Stimulated activated naive CD4-positive, alpha-beta T cell (primary cell): ENCODE data around the gene CCNT1.
A peak's percentile ranks its signal among the peaks of the same experiment; 100 is the strongest.
"Not testable (repeated sequence)": the region's sequence is repeated elsewhere in the genome, so short reads cannot be mapped to it uniquely, and the experiment has no call there.

Experiments used
- DNase-seq, 6 experiments: peaks; one replicate each; lab custom pipeline; 2025; lab: John Stamatoyannopoulos, UW

The CCNT1 gene

DNA sequence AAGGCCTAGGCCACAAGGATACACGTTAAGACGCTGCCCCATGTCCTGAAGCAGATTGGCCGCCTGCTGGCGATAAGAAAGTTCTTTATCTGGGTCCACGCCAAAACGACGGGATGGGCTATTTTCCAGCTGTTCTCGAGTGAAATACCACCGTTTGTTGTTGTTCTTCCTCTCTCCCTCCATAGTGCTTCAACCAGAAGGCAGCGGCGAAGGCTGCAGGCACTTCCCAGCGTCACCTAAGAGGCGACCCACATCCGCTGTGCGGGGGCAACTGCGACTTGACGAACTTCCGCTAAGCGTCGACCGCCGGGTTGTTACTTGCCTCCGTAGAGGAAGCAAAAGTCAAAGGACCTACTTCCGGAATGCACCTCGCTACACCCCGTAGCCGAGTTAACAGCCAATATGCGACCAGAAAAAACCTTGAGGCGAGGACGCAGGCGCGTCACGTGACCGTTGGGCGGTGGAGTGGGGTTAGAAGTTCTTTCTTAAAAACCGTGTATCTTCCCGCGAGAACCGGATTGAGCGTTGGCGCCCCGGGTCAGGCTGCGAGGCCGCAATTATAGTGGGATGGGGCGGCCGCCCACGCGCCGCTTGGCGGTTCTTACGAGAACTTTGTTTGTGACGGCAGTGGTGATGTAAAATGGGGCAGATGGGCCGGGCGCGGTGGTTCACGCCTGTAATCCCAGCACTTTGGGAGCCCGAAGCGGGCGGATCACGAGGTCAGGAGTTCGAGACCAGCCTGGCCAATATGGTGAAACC is at the start of gene CCNT1:
CCNT1 (minus strand) TSS at position 215 of the 759 bp plus-strand sequence; CDS start at position 183, 32 bp downstream.
- DNase-seq, result peak; percentile 93 to 100 (median 98)

DNA sequence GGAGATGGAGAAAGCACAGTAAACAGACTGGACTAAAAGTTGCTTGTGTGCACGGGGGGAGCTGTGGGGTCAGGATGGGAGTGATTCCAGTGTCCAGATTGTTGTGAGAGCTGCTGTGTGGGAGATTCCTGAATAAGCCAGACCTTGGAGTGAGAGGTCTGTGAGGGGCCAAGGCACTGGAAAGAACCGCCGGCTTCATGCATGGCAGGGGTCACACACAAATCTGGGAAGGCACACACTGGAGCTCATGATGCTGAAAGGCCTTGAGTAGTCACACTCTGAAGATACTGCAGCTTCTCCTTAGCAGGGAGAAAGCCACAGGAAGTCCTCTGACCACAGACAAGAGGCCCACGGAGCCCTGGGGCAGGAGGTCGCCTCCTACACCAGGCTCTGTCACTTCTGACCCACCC is 49.3 kb upstream of the CCNT1 start:
- DNase-seq, result no peak

DNA sequence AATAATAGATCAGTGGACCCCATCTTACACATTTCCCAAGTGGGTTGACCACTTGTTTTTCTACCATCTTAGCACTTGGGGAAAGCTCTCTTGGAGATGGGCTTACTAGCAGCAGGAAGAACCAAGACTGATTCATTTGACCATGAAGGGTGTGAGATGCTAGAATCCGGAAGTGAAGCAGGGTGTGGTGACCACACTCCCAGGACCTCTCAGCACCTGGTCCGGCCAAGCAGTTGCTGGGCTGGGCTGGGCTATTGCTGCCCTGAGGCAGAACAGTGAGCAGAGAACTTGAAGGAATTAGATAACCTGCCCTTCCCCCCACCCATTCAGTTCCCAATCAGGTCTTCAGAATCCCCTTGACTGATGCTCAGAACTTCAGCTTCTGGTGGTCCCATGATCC is 48.0 kb upstream of the CCNT1 start:
- no peak for DNase-seq

DNA sequence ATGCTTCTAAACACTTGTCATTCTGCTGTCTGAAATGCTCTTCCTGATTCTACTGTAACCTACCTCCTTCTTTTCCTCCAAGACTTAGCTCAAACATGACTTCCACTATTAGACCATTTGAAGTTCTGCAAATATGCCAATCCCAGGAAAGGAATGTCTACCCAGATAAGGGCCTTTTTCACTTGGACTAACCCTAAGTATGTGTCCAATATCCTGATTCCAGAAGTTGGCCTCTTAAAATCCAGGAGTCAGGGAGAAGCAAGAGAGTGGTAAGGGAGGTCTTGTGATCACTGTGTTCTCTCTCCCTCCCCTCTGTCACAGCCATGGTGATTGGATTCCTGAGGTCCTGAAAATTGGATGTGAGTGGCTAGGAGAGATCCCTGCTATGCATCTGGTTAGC is 42.2 kb upstream of the CCNT1 start:
- no peak for DNase-seq

DNA sequence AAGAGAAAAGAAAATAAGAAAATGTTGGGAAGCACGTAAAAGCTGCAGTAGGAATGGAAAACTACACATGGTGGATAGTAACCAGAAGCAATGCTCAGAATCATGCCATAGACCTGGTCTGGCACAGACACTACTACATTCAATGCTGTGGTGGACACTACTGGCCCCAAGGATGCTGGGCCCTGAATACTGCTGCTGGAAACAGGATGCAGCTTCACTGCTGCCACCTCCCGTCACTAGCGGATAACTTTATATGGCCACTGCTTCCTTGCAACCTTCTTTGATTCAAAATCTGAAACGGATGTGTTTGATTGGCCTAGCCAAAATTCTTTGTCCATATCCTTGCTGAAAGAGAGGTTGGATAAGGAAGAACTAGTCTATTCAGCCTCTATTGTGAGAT is 41.7 kb upstream of the CCNT1 start:
- DNase-seq, result no peak

DNA sequence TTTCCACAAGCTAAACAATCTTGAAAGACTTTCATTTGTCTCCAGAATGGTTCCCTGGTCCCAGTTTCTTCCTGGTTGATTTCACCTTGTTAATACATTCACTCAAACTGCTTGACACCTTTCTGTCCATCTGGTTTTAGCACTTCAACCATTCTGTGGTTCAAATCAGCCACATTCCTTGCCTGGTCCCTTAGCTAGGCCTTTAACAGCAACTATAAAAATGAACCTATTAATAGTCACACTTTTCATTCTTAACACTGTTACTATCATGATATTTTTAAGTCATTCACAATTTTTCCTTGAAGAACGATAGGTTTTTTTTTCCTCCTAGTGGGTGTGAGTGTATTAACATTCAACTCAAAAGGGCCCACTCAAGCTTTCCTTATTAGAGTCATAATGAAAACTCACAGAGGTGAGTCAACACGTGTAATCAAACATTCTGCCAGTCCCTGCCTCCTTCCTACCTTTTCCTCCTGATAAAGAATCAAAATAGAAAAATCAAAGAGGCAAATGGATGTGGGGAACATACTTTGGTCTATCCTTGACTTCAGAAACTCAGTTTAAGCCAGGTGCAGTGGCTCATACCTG is 34.4 kb upstream of the CCNT1 start:
- DNase-seq, result no peak

DNA sequence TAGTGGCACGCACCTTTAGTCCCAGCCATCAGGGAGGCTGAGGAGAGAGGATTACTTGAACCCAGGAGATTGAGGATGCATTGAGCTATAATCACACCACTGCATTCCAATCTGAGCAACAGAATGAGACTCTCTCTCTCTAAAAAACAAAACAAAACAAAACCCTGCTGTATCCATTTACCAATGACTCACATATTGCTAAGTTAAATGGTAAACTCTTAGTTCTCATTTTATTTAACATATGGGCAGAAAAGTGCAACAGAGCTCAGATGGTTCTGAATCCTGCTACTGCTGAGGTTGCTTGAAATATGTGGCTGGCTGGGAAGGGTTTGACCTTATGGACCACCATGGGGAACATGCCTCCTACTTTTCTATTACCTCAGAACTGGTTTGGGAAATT is 33.7 kb upstream of the CCNT1 start:
- no peak for DNase-seq

DNA sequence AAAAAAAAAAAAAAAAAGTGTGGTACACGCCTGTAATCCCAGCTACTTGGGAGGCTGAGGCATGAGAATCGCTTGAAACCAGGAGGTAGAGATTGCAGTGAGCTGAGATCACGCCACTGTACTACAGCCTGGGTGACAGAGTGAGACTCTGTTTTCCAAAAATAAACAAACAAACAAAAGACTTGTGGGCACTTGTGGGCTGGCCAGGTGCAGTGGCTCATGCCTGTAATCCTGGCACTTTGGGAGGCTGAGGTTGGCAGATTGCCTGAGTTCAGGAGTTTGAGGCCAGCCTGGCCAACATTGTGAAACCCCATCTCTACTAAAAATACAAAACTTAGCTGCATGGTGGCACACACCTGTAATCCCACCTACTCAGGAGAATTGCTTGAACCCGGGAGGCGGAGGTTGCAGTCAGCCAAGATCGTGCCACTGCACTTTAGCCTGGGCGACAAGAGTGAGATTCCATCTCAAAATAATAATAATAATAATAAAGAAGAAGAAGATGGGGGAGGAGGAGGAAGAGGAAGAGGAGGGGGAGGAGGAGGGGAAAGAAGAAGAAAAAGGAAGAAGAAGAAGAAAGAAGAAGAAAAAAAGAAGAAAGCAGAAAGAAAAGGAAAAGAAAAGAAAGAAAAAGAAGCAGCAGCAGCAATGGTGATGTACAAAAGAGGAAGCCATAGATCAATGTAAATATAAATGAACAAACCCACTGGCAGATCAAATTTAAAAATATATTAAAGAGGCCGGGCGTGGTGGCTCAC is 27.9 kb upstream of the CCNT1 start:
- DNase-seq, result no peak

DNA sequence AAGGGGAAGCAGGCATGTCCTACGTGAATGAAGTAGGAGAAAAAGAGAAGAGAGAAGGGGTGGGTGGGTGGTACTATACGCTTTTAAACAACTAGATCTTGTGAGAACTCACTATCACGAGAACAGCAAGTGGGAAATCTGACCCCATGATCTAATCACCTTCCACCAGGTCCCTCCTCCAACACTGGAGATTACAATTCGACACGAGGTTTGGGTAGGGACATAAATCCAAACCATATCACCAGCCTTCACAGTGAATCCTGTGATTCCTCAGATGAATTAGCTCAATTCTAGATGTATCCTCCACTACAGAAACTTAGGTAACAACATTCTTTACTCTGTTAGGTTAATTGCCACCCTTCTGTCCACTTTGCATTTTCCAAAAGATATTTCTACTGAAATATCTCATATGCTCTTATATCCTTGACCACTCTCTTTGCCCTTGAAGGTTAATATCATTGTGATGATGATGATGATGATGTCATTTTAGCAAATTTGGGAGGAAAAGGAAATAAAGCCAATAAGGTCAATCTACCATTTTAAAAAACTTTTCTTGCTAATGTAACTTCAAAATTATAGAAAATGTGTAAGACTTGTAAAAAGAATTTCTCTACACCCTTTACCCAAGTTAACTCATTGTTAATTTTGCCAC is 23.2 kb upstream of the CCNT1 start:
- DNase-seq, result no peak

DNA sequence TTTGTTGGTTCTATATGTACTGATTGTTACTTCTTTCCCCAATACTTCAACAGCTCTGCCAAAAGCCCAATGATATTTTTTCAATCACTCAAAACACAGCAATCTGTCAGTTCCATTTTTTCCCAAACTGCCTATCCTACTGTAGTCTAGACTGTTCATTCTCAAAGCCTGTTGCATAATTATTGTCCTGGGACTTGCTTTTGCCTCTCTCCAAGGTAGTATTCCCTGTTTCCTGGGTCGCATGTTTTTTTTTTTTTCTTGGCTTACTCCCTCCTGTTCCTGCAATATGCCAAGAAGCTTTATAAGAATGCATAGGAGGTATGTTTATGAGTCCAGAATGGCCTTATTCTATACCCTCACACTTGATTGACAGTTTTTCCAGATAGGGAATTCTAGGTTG is 19.9 kb upstream of the CCNT1 start:
- DNase-seq, result no peak

DNA sequence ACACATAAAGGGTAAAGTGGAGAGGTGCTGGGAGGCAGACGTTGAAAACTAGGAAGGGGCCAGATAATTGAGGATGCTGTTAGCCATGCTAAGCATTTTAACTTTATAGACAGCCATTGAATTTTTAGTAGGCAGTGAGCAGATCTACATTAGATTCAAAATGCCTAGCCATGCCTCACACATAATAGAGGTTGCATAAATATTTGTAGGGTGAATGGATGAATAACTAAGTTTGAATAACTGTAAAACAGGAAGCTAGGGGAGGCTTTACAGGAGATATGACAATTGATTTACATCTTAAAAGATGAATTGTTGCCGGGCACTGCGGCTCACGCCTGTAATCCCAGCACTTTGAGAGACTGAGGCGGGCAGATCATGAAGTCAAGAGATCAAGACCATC is 12.3 kb upstream of the CCNT1 start:
- DNase-seq, result no peak

DNA sequence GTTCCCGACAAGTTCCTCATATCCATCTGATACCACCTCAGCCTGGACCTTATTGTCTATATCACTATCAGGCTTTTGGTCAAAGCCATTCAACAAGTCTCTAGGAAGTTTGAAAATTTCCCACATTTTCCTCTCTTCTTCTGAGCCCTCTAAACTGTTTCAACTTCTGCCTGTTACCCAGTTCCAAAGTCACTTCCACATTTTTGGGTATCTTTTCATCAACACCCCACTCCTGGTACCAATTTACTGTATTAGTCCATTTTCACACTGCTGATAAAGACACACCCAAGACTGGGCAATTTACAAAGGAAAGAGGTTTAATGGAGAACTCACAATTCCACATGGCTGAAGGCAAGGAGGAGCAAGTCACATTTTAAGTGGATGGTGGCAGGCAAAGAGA is 4.2 kb upstream of the CCNT1 start:
- DNase-seq, result not testable (repeated sequence)

DNA sequence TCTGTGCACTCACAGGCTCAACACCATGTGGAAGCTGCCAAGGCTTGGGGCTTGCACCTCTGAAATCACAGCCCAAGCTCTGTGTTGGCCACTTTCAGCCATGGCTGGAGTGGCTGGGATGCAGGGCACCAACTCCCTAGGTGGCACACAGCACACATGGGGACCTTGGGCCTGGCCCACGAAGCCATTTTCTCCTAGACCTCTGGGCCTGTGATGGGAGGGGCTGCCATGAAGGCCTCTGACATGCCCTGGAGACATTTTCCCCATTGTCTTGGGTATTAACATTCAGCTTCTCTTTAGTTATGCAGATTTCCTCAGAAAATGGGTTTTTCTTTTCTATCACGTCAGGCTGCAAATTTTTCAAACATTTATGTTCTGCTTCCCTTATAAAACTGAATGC is 3.7 kb upstream of the CCNT1 start:
- DNase-seq, result not testable (repeated sequence)

DNA sequence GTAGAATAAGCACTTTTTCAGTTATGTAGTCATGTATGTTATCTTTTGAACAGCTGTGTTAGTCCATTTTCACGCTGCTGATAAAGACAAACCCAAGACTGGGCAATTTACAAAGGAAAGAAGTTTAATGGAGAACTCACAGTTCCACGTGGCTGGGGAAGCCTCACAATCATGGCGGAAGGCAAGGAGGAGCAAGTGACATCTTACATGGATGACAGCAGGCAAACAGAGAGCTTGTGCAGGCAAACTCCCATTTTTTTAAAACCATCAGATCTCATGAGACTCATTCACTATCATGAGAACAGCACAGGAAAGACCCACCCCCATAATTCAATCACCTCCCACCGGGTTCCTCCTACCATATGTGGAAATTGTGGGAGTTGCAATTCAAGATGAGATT is 2.5 kb upstream of the CCNT1 start:
- not testable (repeated sequence) for DNase-seq

DNA sequence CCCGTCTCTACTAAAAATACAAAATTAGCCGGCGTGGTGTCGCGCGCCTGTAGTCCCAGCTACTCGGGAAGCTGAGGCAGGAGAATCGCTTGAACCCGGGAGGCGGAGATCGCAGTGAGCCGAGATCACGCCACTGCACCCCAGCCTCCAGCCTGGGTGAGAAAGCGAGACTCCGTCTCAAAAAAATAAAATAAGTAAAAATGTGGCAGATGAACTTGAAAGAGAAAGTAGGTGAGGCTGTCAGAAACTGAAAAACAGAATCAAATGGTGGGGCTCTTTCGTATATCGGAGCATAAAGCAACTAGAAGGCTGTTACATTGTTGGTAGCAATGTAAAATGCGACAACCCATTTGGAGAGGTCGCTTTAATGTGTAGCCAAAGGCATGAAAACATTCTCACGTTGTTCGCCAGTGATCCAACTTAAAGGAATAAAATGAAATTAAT is 767 bp upstream of the CCNT1 start:
- DNase-seq, result no peak

DNA sequence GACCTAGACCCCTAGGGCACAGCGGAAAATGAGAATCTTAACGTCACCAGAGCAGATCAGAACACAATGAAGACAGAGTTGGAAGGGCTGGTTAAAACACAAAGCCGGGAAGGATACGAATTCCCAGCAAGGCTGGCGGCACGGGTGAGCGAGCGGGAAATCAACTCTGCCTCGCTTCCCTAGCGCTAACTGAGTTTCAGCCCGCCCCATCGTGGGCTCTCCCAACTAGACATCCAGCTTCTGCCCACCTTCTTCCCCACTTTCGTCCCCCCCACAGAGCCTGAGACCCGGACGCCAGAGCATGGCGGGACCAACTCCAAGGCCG is 377 bp downstream of the CCNT1 start:
- DNase-seq, result no peak

DNA sequence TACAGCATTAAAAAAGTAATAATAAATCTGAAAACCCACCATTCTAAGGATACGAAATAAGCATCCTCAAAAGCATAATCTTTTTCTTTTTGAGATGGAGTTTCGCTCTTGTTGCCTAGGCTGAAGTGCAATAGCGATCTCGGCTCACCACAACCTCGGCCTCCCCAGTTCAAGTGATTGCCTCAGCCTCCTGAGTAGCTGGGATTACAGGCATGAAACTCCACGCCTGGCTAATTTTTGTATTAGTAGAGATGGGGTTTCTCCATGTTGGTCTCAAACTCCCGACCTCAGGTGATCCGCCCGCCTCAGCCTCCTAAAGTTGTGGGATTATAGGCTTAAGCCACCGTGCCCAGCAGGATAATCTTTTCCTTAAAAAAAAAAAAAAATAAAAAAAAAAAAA is 4.3 kb downstream of the CCNT1 start:
- DNase-seq, result no peak

DNA sequence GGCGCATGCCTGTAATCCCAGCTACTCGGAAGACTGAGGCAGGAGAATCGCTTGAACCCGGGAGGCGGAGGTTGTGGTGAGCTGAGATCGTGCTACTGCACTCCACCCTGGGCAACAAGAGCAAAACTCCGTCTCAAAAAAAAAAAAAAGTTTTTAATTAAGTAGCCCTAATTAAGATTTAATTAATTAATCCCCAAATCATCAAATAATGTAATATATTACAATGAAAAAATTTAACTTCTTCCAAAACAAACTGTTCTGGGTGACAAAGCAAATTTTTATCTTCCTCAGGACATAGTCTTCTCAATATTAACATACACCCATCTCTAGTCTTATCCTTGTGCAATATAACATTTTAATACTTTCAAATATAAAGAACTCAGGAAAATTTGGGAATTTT is 17.7 kb downstream of the CCNT1 start:
- DNase-seq, result not testable (repeated sequence)

DNA sequence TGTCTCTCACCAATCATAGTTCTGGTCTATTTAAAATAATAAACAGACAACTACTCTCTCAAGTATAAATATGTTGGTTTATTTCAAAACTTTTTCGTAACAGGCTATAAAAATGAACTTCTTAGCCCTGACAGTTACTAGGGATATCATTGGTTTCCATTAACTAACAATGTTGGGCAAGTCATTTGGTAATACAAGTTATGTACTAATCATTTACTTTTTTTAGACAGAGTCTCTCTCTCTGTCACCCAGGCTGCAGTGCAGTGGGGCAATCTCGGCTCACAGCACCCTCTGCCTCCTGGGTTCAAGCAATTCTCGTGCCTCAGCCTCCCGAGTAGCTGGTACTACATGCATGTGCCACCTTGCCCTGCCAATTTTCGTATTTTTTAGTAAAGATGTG is 19.9 kb downstream of the CCNT1 start:
- no peak for DNase-seq

DNA sequence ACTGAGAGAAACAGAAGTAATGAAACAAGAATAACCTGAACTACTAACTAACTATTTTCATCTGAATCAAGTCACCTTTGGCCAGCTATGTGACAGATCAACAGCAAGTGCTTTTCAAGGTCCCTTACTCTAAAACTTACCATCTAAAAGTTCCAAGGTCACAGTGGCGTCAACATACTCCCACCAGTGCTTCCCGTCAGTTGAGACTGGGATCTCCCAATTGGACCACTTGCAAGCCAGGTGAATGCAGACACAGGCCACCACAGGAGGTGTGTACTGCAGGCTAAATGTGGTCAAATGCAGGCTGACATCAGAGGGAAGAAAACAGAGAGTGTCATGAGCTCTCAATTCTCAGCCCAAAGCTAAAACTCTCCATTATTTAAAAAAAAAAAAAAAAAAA is 20.6 kb downstream of the CCNT1 start:
- no peak for DNase-seq

DNA sequence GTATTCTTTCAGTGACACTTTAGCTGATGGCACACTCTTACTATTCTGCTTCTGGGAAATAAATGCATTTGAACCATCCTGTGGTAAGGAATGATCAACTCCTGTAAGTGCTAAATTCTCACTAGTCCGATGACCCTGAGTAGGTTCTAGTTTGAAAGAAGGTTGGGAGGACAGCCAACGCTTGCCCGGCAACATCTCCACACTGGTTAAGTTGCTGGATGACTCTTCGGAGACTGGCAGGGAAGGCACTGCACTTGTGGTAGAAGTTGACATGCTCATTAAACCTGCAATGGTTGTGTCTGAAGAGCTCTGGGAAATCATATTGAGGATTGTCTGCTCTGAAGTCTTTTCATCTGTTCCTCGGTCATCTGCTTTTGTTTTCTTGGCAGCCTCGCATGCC is 22.5 kb downstream of the CCNT1 start:
- no peak for DNase-seq

DNA sequence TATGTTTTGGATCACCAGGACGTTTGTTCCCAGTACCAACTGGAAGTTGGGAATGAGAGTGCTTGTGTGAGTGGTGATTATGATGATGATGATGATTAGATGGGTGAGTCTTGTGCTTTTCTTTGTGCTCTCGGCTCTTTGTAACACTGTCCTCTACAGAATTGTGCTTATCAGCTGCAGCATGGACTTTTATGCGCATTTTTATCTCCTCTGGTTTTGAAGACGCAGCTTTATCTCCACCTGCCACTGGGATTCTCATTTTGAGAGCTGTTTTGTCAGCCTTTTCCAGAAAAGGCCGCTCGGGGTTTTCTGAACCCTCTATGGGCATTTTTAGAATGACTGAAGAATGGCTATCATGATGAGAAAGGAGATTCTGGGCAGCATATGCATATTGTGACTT is 22.9 kb downstream of the CCNT1 start:
- DNase-seq, result no peak
